ENCODE results near the gene PDF. TPM values are rescaled to one million over a fixed set of nuclear protein-coding genes. Genes with fewer than 3 reads are reported as not detected.

PDF gene
- polyA plus RNA-seq, 1 donor: 2.9 TPM

- no peak for DNase-seq
Measured at GRCh38 chr16:69340095-69340644, 9.8 kb upstream of the PDF start.

- DNase-seq: peak; percentile 98
Measured at GRCh38 chr16:69339289-69340094, 9.1 kb upstream of the PDF start, which contains the start of the genes COG8 and NIP7. COG8 (minus strand) TSS chr16:69339564; CDS start chr16:69339552, 12 bp downstream. NIP7 (plus strand) TSS chr16:69339772; CDS start chr16:69339830, 58 bp downstream.

- no peak for DNase-seq
Measured at GRCh38 chr16:69338557-69339288, 8.3 kb upstream of the PDF start.

GRCh38 chr16:69334696-69335095, 4.3 kb upstream of the PDF start:
- no peak for DNase-seq

- no peak for DNase-seq
Measured at GRCh38 chr16:69329369-69330285, 761 bp downstream of the PDF start.

- DNase-seq: no peak
Measured at GRCh38 chr16:69328854-69329316, 1.5 kb downstream of the PDF start.

GRCh38 chr16:69327585-69328310, 2.6 kb downstream of the PDF start:
- DNase-seq: no peak

- no peak for DNase-seq
Measured at GRCh38 chr16:69326172-69326873, 4.1 kb downstream of the PDF start.

- no peak for DNase-seq
Measured at GRCh38 chr16:69325784-69326171, 4.6 kb downstream of the PDF start.

GRCh38 chr16:69324585-69325253, 5.7 kb downstream of the PDF start:
- DNase-seq: no peak

- DNase-seq: no peak
Measured at GRCh38 chr16:69324013-69324531, 6.3 kb downstream of the PDF start.

GRCh38 chr16:69323415-69323814, 7.0 kb downstream of the PDF start:
- no peak for DNase-seq

GRCh38 chr16:69322343-69322742, 8.0 kb downstream of the PDF start:
- DNase-seq: no peak

GRCh38 chr16:69321080-69321479, 9.3 kb downstream of the PDF start:
- no peak for DNase-seq

GRCh38 chr16:69320740-69321073, 9.7 kb downstream of the PDF start:
- DNase-seq: no peak

GRCh38 chr16:69319826-69320739, 10.3 kb downstream of the PDF start:
- no peak for DNase-seq

- no peak for DNase-seq
Measured at GRCh38 chr16:69319381-69319780, 11.0 kb downstream of the PDF start.

GRCh38 chr16:69318911-69319289, 11.5 kb downstream of the PDF start:
- DNase-seq: no peak

Data from left kidney (tissue), 2 donors.